Measurements from ENCODE around the gene LRRC15.
A peak's percentile ranks its signal among the peaks of the same experiment; 100 is the strongest.

Gene LRRC15

GRCh38 chr3:194315088-194315964, 54.2 kb downstream of the LRRC15 start:
- DNase-seq, result peak; percentile 50

- DNase-seq, result no peak
These were observed 55.0 kb downstream of the LRRC15 start for GRCh38 chr3:194314388-194315068.

GRCh38 chr3:194313560-194314387, 55.8 kb downstream of the LRRC15 start:
- DNase-seq, result no peak

- no peak for DNase-seq
These were observed 56.7 kb downstream of the LRRC15 start for GRCh38 chr3:194312743-194313281.

- no peak for DNase-seq
These were observed 57.3 kb downstream of the LRRC15 start for GRCh38 chr3:194312186-194312742.

GRCh38 chr3:194311000-194311399, 58.5 kb downstream of the LRRC15 start:
- no peak for DNase-seq

- no peak for DNase-seq
These were observed 59.3 kb downstream of the LRRC15 start for GRCh38 chr3:194310060-194310835.

- no peak for DNase-seq
These were observed 60.7 kb downstream of the LRRC15 start for GRCh38 chr3:194308601-194309449.

- DNase-seq, result no peak
These were observed 61.7 kb downstream of the LRRC15 start for GRCh38 chr3:194307849-194308248.

- DNase-seq, result no peak
These were observed 62.5 kb downstream of the LRRC15 start for GRCh38 chr3:194306771-194307640.

GRCh38 chr3:194306109-194306686, 63.3 kb downstream of the LRRC15 start:
- no peak for DNase-seq

- no peak for DNase-seq
These were observed 64.0 kb downstream of the LRRC15 start for GRCh38 chr3:194305356-194306108.
